Right kidney (tissue), 1 donor: ENCODE measurements around the gene NETO2.
"Not testable (repeated sequence)": the region's sequence is repeated elsewhere in the genome, so short reads cannot be mapped to it uniquely, and the experiment has no call there.

Experiments
- DNase-seq: peaks from one replicate; pipeline ENCODE4 v3.0.0-alpha.2; 2016

NETO2 gene

DNA sequence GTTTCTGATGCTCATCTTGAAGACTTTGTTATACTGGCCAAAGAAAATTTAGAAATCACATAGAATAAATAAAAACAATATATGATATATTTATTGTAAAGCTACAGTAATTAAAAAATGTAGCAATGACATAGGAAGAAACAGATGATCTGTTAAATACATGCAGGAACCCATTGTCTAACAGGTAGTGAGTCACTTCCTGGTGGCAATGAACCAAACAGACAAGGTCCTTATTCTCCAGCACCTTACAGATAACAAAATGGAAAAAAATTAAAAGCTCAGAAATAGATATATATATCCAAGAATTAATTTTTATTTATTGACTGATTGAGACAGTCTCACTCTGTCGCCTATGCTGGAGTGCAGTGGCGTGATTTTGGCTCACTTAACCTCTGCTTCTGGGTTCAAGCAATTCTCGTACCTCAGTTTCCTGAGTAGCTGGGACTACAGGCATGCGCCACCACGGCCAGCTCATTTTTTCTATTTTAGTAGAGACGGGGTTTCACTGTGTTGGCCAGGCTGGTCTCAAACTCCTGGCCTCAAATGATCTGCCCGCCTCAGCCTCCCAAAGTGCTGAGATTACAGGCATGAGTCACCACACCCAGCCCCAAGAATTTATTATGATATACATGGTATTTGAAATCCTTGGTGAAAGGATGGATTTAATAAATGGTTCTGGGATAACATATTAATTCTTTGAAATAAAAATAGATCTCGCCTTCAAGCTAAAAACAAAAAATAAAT lies 7.5 kb downstream of the NETO2 start:
- no peak for DNase-seq

DNA sequence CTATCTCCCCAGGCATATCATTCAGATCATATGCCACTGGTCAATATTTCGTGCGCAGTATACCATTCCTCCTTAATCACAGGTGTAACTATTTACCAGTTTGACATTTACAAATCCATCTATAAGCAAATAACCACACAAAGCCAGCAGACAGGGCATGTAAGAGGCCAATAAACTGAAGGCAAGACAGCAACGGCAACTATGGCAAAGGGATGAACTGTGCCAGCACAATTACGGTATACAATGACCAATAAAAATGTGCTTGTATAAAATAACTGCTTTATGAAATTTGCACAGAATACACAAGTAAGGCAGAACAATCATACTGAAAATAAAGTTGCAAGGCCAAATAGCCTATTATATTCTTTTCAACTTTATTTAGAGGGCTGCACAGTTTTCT lies 9.2 kb downstream of the NETO2 start:
- no peak for DNase-seq

DNA sequence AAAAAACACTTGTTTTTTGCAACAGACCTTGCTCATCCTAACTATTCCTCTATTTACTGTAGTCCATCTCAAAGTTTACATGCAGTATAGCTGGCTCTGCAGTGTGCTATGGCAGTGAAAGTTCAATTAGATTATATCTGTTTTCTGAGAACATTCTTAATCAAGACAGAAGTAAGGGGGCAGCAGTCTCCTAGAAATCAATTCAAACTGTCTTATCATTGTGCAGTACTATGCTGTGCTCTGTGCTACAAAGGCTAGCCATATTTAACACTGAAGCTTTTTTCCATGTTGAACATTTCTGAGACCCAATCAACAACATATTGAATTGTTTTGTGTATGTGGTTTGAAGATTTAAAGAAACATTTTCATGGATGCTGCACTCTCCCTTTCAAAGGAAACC lies 11.4 kb downstream of the NETO2 start:
- no peak for DNase-seq

DNA sequence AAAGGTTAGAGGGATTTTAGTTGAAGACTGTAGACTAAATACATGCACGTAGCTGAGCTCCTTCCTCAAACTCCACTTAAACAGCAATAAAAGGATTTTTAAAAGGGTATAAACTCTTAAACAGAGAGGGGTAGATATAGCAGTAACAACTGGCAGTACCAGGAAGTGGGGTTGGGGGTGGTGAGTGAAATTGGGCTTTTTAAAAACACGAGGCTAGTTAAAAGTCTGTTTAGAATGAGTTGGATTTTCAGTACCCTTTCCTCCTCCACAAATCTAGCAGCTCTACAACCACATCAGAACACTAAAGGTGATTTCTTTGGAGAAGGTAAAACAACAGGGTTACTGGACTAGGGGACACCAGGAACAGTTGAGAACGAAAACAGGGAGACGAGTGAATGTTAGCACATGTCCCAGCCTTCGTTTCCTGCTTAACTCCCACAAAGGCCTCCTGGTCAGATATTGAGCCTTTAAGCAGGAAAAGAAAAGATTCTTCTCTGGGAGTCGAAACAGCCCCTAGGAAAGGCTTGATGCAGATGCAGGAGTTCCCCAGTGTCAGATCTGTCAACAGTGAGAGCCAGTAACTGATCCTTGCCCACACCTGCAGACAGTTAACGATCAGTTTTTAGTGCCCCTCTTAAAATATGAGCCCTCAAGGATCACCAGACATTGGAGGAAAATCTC lies 13.8 kb downstream of the NETO2 start:
- DNase-seq = no peak

DNA sequence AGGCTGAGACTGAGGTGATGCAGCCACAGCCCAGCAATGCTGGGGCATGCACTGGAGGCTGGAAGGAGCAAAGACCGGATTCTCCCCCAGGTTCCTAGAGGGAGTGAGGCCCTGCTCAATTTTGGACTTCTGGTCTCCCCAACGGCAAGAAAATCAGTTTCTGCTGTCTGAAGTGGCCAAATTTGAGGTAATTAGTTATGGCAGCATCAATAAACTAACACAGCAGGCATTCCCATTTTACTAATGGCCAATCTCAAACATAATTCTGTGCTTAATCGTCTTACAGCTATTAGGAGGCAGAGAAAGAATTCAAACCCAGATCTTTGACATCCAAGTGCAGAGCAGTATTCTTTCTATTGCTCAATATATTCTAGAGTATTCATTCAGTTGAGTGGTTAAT lies 16.2 kb downstream of the NETO2 start:
- DNase-seq = no peak

DNA sequence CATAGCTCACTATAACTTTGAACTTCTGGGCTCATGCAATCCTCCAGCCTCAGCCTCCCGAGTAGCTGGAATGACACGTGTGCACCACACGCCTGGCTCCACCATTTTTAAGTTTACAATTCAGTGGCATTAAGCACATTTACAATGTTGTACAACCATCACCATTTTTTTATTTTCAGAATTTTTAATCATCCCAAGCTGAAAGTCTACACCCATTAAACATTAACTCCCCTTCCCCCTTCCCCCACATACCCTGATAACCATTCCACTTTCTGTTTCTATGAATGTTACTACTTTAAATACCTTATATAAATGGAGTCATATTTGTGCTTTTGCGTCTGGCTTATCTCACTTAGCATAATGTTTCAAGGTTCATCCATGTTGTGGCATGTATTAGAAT lies 18.0 kb downstream of the NETO2 start:
- DNase-seq = no peak

DNA sequence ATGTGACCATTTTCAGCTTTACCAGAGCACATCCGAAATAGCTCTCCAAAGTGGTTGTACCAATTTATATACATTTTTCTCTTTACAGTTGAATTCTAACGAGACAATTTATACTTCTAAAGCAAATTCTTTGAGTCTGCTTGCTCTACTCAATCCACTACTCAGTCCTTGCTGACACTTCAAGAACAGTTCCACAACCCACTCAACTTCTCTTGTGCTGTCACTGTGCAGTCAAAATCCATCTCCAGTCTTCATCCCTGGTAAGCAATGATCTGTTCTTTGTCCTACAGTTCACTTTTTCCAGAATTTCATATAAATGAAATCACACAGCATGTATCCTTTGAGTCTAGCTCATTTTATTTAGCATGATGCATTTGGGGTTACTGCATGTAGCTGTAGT lies 30.6 kb downstream of the NETO2 start:
- DNase-seq = no peak

DNA sequence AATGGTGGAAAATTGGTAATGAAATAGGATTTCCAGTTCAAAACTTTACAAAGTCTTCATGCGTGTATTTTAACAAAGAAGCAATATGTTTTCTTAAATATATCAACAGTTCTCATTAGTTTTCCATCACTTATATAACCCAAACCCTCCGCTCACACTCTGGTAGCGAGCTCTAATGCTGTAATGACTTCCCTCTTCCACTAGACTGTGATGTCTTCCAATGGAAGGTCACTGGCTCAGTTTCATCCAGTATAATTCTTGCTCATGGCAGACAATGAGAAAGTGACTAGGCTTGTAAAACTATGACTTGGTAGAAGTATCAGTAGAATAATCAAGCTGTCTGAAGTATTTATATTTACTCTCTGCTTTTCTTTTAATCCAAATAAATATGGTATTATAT lies 32.8 kb downstream of the NETO2 start:
- DNase-seq = no peak

DNA sequence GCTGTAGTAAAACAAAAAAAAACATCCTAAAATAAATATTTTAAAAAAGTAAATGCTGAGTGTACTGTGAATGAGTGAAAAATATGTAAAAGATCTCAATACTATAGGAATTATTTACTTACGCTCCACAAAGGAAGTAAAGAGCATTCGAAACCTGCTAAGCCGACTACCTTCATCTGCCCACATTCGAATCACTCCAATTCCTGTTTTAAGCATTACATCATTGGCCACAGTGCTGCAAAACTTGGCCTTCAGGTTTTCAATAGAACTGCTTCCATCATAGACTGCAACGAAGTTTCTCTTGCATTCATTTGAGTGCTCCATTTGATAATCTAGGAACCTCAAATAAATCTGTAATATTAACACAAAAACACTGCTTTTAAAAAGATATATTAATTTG lies 34.4 kb downstream of the NETO2 start:
- no peak for DNase-seq

DNA sequence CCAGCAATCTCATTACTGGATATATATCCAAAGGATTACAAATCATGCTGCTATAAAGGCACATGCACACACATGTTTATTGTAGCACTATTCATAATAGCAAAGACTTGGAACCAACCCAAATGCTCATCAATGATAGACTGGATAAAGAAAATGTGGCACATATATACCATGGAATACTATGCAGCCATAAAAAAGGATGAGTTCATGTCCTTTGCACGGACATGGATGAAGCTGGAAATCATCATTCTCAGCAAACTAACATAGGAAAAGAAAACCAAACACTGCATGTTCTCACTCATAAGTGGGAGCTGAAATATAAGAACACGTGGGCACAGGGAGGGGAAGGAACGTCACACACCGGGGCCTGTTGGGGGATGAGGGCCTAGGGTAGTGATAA lies 40.8 kb downstream of the NETO2 start:
- DNase-seq = not testable (repeated sequence)

DNA sequence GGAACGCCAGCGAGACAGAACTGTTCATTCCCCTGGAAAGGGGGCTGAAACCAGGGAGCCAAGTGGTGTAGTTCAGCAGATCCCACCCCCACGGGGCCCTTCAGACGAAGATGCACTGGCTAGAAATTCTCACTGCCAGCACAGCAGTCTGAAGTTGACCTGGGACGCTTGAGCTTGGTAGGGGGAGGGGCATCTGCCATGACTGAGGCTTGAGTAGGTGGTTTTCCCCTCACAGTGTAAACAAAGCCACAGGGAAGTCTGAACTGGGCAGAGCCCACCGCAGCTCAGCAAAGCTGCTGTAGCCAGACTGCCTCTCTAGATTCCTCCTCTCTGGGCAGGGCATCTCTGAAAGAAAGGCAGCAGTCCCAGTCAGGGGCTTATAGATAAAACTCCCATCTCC lies 46.6 kb downstream of the NETO2 start:
- not testable (repeated sequence) for DNase-seq

DNA sequence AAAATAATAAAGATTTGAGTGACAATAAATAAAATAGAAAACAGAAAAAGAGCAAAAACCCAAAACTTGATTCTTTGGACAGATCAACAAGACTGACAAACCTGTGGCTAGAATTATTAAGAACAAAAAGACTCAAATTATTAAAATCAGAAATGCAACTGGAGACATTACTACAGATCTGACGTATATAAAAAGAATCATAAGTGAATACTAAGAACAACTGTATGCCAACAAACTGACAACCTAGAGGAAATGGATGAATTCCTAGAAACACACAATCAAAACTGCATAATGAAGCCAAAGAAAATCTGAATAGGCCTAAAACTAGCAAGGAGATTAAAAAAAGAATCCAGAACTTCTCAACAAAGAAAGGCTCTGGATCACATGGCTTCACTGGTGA lies 47.4 kb downstream of the NETO2 start:
- no peak for DNase-seq

DNA sequence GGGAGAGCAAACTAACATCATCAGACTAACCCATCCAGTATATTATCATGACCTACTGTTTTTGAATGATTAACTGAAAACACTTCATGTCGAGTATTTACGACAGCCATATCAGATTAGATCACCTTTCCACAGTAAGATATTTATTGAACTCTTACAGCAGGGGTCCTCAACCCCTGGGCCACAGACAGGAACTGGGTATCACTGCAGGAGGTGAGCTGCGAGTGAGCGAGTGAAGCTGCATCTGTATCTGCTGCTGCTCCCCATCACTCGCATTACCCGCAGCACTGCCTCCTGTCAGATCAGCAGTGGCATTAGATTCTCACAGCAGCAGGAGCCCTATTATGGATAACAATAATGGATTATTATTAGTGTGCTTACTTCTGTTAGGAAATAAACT lies 59.5 kb downstream of the NETO2 start:
- DNase-seq = no peak

DNA sequence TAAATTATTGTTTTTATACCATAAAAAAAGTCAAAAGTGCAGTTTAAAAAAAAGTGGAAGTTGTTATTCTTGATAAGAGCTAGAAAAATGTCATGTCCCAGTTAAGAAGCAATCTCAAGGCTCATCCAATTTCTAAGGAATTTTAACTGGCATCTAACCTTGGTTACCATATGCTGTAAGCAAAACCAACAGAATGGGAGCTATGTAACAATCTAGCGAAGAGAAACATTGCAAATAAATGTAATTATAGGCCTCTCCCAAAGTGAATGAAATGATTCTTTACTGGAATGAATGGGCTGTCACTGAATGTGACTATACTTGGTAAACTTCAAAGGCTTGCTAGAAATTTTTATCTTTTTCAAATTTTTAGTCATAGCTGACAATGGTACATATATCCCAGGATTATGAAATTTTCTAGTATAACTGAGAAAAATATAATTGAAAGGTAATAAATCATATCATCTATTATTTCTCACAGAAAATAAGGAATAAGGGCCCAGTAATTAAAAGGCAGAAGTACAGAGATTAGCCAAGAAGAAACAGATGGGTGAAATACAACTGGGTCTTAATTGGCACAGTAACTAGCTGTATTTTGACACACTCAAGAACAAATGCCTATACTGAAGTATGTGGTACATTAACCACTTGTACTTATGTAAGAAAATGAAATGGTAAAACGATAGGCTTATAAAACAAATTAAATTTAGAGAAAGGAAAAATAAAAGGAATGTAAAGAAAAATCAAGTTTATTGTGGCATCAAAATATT lies 61.5 kb downstream of the NETO2 start:
- no peak for DNase-seq

DNA sequence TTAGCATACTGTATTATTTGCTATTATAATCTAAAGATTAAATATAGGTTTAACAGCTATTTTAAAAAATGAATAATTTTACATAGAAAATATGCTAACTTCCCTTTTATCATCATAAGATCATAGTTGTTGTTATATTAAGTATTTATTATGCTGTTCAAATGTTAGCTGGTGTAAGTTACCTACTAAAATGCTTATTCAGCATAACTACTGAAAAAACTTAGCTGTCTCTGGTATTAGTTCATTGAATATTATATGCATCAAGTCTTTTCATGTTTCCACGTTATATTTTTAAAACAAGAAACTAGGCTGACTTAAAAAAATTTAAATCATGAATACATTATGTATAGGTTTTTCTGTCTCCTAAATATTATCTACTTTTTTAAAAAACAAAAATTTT lies 62.6 kb downstream of the NETO2 start:
- no peak for DNase-seq

DNA sequence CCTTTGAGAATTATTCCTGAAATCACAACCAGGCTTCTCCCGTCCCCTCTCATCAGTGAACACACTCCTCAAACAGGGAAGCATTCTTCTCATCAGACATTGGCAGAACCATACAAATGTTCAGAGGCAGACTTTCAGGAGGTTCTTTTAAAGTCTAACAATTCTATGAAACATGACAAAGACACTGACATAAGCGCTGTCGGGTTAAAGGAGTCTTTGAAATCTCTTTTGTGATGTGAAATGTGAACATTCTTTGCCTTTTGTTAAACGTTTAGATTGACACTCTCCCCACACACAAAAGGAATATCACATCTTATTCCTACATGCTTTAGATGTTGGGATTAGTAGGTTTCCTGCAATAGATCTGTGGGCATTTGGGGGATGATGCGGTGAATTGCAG lies 63.9 kb downstream of the NETO2 start:
- DNase-seq = no peak

DNA sequence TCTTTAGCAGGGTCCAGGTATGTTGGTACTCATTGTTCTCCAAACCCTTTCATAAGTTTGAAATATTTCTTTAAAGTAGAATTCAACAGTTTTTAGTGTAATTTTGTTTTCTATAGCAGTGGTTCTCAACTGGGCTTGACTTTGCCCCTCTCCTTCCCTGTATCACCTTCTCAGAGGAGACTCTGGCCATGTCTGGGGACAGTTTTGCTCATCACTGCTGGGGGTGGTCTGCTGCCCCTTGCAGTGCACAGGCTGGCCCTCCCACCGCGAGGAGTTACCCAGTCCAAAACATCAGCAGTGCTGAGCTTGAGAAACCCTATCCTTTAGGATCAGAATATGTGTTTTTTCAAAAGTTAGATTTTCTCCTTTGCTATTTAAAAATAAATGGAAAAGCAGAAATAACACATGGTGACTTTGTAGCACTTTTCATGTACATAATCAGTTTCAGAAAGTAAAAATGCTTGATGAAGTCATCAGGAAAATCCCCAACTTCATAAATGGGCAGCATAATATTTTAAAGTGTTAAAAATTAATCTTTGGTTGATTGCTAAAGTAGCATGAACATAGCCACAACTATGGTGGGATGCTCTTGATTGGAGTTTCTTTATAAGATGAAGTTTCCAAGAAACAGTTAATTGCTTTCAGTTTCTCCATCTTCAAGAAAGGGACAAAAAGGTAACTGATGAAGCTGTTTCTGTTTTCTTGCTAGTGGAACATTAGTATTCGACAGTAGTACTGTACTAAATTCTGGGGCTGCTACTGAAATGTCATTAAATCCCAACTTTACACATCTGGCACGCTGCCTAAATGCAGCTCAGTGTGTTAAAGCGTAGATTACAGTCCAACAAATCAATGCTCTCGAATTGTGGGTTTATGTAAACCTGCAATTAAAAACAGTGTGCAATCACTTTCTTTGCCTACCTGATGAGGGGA lies 70.3 kb downstream of the NETO2 start:
- DNase-seq = no peak

DNA sequence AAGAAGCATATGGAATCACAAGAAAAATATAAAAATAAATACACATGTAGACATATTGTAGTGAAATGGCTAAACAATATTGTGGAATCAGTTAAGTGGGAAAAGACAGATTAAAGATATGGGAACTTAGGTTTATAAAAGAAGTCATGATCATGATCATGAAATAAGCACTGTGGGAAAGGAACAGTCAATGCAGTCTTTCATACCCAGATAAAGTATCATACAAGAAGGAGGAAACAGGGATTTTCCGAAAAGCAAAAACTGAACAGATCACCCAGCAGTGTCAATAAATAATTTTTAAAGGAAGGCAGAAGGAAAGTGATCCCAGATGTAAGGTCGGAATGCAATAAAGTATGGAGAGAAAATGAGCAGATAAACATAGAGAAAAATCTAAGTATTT lies 71.6 kb downstream of the NETO2 start:
- no peak for DNase-seq

DNA sequence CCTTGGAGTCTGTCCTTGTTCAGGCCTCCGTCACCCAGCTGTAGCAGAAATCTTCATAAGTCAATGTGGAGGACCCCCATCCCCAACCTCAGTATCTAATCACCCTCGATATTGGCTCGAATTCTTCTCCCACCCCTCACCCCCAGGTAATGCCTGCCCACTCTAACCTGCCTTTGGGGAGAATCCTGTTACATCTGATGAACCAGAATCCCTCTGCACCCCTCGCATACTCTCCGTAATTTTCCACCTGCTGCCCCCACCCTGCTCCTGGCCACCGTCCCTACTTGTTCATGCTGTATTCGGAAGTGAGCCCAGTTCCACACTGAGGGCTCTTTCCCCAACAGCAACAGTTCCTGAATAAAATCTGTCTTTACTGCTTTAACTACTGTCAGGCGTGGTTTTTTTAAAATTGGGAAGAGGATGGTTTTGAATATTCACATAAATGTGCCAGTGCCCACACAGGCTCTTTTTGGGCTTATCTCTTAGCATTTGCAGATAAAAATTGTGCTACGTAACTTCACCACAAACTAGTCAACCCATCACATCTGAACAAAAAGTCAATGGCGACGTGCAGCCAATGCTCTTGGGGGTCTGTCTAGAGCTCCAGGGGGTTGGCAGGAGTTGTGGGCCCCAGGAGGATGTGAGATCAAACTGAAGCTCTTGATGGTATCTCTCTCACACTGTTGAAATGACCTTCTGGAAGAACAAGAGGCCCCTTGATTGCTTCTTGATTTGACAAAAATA lies 73.7 kb downstream of the NETO2 start:
- DNase-seq = no peak

DNA sequence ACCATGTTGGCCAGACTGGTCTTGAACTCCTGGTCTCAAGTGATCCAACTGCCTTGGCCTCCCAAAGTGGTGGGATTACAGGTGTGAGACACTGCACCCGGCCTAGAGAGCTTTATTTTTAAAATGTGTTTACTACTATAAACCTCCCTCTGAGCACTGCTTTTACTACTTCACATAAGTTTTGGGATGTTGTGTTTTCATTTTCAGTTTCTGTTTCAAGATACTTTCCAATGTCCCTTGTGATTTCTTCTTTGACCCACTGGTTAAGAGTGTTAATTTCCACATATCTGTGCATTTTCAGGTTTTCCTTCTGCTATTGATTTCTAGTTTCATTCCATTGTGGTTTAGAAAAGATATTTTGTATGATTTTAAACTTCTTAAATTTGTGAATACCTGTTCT lies 74.4 kb downstream of the NETO2 start:
- no peak for DNase-seq

DNA sequence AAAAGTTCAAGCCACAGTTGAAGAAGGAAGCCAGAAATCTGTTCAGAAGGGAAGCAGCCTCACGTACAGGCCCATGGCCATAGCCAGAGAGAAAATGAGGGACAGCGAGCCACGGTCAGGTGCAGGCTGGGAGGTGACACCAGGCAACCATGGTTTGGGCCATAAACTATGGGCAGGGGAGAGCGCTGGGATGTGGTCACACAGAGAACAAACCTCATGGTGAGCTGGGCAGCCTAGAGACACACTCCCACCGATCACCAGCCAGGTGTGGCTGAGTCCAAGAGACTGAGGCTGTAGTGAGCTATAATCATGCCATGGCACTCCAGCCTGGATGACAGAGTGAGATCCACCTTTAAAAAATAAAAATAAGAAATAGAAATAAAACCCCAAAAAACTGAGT lies 76.5 kb downstream of the NETO2 start:
- no peak for DNase-seq
